Effector CD8-positive, alpha-beta T cell (primary cell): ENCODE measurements around the gene LRRC32.

Experiments used
- DNase-seq: peaks from one replicate; lab custom pipeline; 2025; lab: John Stamatoyannopoulos, UW

Gene LRRC32

DNA sequence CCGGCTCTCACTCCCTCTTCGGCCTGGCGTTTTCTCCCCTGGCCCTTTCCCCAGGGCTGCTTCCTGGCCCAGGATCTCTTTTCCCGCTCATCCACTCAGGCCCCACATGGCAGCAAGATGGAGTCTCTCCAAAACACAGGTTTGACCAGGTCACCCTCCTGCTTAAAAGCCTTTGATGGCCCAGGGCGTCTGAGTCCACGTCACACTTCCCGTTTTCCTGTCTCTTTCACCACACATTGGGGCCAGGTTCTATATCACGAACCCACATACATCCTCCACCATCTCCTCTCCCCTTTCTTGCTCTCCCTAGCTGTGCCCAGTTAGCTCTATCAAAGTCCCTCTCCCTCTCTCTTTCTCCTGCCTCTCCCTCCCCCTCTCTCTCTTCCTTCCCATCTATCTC is 7.8 kb upstream of the LRRC32 start:
- DNase-seq, result no peak

DNA sequence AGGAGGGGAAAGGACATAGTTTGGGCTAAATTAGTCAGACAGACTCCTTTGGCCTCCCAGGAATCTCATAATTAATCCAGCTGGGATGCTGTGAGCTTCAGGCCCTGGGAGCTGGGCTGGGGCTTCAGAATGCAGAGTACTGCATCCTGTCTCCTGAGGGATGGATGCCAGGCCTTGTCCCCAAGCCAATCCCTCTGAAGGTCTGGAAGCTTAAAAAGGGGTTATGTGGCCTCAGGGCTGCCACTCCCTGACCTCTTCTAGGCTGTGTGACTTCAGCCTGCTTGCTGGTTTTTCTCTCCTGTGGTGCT is 6.9 kb upstream of the LRRC32 start:
- DNase-seq, result no peak

DNA sequence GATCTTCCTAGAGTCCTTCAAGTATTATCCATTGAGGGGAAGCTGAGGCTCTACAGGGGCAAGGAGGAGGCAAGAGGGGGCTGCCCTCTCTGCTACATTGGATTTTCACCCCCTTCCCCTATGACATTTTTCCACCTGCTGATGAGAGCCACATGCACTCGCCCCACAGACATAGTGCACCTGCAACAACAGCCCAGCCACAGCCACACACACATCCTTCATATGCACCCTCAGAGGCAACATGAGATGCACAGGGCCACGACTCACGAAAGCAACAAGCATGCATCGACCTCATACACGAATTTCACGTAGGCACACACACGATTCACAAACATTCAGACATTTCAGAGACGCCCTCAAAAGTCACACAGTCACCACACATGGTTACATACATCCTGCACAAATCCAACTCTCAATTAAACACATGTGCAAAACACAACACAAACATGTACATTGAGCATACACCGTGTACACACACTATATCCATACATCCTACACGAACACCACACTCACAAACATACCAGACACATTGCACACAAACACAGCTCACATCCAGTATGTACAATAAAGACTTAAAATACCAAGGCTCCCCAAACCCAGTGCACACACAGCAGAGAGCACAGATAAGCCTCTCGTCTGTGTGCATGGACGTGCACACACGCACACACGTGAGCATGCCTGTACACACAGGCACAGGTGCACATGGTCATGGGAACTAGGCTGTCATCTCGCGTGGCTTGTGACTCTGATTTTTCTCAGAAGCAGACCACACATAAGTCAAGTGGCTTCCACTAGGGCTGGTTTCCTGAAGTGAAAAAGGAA is 6.3 kb upstream of the LRRC32 start:
- DNase-seq, result no peak

DNA sequence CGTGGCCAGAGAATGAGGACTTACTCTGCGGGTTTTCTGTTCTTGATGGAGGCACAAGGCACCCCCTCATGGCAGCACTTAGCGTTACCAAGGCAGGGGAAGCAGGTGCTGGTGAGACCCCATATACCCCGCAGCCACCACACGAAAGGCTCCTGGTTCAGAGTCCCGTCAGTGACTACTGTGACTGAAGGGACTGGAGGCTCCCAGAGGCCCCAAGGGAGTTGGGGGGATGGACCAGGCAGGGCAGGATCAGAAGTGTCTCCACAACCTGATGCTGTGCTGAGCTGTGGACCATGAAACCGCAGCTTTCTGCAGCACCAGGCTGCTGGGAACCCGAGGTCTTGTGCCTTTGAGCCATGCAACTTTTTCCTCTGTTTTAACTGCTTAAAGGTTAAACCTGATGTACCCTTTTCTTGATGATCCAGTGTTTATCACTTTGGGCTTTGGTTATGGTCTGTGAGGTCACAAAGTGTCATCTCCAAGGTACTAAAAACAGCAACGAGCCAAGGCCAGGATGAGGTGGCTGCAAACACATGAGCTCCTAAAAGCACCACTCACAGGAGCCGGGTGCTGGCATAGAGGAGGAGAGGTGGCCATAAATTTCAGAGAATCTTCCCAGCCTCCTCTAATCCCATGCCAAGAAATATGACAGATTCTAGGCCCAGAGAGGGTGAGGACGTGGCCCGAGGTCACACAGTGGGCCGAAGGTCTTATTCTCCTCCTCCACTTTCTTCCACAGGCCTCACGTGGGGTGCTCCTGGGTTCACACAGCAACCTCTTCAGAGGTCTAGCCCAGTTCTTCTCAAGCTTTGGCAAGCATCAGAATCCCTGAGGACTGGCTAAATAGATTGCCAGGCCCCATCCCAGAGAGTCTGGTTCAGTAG is 4.2 kb upstream of the LRRC32 start:
- DNase-seq, result no peak

DNA sequence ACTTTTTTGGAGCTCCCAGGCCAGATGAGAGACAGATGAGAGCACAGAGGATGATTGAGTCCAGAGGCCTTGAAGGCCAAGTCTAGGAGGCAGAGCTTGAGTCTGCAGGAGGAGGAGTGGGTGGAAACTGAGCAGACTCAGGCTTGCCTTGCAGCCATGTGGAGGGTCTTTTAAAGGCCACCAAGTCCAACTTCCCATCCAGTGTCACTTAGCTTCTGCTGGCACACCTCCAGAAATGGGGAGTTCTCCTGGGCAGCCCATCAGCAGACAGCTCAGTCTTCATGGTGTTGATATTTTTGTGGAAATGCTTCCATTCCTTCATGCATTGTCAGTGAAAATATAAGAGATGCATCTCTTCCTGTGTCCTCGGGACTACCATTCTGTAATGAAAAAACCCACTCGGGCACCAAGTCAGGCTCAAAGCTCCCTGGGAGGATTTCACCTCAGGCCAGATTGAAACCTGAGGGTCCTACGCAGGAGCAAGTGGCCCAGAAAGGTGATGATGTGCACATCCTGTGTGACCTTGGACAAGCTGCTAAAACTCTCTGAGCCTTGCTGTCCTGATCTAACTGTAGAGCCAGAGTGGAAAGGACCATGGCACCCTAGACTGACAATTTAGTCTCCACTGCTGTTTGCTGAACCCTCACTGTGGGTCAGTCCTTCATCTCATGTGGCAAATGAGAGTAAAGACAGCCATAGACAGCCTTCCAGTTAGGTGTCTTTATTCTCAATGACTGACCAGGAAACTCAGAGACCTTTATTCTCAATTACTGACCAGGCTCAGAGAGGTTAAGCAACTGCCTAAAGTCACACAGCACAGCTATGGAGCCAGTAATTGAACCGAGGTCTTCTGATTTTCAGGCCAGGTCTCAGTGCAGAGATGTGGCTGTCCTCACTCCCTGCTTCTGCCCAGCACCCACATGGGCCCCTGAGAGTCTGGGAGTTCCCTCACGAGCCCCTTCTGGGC is 2.9 kb upstream of the LRRC32 start:
- no peak for DNase-seq

DNA sequence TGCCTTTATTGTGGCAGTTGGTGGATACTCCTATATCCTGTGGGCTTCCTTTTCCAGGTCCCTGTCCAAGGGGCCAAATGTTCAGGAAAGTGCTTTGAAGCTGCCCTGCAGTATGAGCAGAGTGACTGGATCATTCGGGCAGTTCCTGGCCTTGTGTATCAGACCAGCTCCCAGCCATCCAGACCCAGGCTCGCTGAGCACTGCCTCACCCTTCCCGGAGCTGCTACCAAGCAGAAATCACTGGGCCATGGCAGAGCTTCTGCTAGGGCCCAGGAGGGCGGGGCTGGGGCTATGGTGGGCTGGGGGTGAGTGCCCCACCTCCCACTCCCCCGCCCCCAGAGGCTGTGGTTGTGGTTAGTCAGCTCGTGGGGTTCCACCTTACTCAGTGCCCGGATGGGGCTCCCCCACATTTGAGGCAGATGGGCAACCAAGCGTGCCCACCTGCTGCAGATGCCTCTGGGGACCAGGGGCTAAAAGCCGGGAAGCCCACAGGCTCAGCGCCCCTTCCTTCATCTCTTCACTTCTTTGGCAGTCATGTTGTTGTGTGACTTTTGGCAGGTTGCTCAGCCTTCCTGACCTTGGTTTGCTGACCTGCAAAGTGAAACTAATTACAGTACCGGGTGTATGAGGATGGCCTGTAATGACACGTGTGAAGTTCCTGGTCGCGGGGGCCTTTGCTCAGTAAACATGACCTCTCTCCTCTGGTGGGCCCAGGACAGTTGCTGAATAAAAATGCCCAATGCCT is 2.1 kb upstream of the LRRC32 start:
- no peak for DNase-seq

DNA sequence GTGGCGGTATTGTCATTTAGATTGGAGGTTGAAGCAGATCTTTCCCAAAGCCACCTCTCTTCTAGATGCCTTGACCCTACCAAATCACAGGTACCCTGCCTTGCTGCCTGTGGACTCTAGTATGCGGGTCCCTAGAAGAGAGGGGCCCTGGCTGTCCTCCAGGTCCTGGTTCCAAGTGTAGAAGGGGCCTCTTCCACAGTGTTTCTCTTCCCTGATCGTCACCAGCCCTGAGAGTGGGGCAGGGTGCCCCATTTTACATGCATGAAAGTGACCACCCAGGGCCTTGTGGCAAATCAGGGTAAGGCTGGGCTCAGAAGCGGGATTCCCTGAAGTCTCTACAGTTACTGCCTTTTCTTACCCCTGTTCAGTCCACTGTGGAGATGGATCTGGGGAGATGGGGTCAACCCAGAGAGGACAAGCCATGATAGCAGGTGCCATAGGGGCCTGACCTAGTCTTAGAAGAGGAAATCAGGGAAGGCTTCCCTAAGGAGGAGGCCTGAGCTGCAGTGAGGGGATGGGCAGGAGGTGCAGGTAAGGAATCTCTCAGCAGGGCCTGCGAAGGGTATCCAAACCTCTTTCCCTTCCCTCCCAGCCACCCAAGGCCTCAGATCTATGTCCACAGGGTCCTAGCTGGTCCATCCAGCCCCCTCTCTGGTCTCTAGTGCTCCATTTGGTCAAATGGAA is 1.2 kb upstream of the LRRC32 start:
- DNase-seq, result no peak

DNA sequence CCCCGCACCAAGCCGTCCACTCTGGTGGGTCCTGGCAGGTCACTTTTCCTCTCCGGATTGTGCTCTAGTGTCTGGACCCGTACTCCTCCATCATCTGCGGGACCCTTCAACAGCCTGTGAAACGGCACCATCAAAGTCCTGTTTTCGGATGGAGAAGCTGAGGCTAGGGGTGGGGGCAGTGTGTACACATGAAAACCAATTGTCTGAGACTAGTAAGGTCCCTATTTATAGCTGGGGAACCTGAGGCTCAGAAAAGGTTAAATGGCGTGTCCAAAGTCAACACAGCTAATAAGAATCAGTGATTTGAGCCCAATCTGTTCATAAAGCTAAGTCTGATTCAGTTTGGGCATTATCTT is 668 bp upstream of the LRRC32 start:
- no peak for DNase-seq

DNA sequence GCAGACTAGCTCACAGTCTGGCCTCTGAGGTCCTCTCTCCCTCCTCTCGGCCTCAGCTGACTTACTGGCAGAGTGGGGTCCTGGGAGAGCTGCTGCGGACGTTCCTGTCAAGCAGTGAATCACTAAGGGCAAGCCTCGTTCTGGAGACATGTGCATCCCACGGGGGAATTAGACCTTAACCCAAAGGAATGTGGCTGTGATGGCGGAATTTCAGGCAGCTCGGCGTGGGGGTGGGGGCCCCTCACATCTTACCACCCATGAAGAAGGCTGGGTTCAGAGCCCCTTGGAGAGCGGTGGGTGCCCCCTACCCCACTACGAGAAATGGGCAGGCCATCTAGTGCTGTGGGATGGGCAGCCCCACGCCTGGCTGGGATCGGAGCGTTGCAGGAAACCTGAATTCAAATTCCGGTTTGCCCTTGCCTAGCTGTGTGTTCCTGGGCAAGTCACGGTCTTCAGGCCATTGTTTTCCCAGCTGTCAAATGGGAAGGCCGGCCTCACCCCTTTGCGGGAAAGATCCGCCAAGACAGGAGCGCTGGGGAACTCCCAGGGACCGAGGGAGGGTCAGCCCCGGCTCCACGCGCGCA is 554 bp downstream of the LRRC32 start:
- DNase-seq, result no peak

DNA sequence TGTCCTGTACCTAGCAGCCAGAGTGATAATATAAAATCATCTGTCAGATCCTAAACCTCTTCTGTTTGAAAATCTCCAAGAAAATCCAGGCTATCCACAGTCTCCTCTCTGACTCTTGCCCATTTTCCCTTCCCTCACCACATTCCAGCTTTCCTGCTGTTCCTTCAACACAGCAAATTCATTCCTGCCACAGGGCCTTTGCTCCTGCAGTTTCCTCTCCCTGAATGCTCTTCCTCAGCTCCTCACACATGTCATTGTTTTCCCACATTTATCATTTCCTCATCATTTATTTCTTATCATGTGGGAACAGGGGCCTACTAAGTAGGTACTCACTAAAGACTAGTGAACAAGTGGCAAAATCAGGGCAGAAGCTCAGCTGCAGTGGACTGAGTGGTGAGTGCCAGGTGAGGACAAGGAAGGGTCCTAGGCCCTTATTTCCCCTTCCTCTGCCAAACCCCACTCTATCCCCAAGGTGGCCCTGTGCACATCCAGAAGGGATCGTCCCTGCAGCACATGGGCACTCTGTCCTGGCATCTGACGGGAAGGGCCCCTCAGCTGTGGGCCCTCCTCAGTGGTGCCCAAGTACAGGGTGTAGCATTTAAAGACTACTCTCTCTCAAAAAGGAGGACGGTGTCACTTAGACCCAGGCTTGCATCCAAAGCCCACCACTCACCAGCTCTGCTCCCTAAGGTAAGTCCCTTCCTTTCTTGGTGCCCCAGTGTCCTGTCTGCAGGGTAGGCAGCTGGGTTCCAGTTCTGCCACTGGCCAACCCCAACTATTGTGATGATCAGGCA is 2.0 kb downstream of the LRRC32 start:
- no peak for DNase-seq

DNA sequence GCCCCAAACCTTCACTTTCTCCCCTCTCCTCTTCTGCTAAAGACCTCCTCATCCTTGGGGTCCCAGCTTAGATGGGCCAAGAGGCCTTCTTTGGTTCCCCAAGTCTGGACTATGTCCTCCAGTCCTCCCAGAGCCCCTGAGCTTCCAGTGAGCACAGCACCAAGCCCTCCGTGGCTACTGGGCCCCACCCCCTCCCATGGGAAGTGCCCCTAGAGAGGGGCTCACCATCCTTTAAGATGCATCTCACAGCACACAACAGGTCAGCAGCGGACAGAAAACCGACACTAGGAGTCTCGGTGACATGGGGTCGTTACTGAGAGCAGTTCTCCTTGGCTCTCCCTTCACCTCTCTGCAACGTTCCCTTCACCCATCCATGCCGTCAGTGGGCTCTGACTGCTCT is 2.7 kb downstream of the LRRC32 start:
- no peak for DNase-seq

DNA sequence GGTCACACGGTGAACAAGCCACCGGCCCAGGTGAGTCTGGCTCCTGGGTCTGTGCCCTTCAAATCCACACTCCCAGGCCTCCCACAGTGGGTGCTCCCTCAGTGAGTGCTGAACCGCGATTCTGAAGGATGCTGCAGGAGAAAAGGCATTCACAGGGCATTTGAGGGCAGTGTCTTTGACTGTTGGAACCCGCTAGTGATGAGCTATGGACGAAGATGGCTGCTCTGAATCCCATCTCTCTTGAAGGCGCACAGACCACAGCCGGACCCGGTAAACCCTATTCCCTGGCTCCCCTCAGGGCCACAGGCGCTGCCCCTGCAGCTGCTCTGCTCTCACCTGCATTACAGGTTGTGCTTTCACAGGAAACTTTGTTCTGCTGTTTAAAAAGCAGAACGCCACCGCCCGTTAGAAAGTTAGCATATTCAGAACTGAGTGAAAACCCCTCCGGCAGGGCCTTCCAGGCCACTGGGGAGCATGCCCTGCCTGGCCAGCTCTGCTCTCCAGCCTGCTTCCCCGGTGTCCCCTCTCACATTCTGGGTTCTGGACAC is 3.2 kb downstream of the LRRC32 start:
- DNase-seq, result no peak

DNA sequence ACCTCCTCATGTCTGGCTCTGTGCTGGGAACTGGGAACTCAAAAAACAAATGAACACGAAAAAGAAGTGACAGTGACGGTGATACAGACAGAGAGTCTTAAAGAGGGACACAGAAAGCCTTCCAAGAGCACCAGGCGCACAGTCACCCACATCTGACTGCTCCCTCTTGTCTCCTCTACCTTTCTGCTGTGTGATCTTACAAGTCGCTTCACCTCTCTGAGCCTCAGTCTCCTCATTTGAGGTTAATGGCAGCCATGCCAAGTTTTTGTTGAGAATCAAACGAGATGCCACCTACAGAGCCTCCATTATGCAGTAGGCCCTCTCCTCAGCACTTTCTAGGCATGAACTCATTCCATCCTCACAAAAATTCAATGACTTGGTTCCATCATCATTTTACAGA is 3.7 kb downstream of the LRRC32 start:
- no peak for DNase-seq

DNA sequence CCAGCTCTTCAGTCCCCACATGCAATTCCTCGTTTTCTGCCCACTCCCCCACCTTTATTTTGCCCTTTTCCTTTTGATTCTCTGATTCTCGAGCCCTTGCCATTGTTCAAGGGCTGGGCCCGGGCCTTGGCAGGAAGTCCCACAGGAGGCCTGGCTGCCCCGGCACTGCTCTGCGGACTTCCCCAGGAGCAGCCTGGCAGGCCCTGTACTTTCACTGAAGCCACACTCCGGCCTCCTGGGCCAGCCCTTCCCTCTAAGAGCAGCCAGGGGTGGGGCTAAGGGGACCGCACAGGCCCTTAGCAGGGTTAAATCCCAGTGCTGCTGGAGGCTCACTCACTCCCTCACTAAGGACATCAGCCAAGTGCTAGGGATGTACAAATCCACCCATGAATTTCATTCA is 4.1 kb downstream of the LRRC32 start:
- DNase-seq, result no peak

DNA sequence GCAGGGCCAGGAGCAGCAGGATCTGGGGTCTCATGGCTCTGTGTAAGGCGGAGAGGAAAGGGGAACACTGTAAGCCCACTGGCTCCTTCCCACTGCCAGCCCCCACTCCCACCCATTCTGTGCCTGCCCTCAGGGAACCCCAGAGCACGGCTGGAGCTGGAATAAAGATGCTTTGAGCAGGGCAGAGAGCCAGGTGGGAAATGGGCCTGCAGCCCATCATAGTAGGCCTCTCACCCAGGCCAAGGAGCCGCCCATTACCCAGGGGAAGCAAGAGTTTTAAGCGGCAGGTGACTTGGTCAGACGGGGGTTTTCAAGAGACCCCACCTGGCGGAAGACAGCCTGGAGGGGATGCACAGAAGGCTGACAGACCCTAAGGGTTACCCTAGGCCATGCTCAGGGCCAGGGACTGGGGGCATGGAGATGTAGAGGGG is 4.6 kb downstream of the LRRC32 start:
- no peak for DNase-seq

DNA sequence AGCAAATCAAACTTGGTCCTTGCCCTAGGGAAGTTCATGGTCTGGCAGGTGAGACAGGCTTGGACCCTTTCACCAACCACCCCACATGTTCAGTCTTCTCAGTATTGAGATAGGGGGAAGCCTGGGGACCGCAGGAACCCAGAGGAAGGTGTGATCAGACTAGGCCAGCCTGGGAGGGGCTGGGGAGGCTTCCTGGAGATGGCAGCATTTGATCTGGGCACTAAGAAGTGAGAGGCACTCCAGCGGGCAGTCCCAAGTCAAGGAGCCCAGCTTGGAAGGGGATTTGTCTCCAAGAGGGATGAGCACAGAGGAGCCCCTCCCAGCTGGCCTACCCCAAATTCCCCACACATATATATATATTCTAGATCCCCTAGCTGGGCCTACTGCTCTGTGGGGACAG is 5.4 kb downstream of the LRRC32 start:
- no peak for DNase-seq

DNA sequence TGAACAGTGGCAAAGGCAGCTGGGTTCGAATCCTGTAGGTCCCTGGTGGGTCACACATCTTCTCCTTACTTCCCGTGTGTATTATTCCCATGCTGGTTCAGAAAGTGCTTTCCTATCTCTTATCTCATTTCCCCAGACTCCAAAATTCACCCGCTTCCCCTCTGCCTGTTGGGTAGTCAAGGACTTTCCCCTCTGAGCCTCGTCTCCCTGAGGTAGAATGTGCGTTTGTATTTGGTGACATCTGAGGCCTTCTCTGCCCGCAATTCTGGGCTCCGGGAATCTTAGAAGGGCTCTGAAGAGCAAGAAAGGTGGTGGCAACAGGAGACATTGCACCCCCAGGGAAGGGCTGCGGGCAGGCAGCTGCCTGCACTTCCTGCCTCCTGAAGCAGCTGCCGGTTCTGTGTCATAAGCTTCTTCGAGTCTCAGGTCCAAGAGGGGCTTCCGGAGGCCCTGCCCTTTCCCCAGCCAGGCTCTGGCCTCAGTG is 5.9 kb downstream of the LRRC32 start:
- DNase-seq, result no peak

DNA sequence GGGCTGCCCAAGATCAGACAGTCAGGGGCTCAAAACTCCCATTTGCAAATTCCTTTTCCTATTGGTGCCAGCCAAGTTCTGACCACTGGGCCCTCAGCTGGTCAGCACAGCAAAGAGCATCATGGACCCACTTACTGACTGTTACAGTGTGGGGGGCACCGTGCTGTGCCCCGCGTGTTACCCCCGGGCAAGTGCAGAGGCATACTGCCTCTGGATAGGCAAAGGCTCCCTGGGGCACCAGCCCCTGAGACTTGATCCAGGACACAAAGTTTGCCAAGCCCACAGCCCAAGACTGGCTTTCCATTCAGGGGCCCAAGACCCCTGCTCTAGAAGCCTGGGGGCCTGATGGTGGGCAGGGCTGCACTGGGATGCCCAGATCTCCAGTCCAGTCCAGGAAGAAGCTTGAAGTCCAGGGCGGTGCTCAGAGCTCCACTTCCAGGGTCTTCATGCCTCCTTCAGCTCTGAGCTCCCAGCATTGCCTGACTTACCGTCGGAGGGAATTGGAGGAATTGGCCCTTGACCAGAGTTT is 6.6 kb downstream of the LRRC32 start:
- DNase-seq, result no peak

DNA sequence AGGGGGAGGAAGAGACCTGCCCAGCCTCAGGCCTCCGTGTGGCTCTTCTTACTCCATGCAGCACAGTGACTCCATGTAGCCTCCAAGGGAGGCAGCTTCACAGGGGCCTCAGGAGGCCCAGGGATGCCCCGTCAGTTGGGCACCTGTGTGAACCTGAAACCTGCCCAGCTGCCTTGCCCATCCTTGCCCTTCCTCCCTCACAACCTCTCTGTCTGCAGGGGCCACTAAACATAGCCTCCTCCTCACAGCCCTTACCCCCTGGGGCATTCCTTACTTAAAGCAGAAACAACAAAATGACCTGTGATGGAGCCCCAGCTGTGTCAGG is 7.1 kb downstream of the LRRC32 start:
- DNase-seq, result no peak
